ENCODE results near the gene SPATA33. TPM values are rescaled to one million over a fixed set of nuclear protein-coding genes. Genes with fewer than 3 reads are reported as not detected.
"Not testable (repeated sequence)": the region's sequence is repeated elsewhere in the genome, so short reads cannot be mapped to it uniquely, and the experiment has no call there.

SPATA33 gene
- total RNA-seq, 4 donors from 2014 or later: 1.2 to 2.7 (median 2.1) TPM

- ATAC-seq: peak in 1 of 2 donors; percentile 40
Observed at GRCh38 chr16:89687092-89687940, 29.7 kb downstream of the SPATA33 start.

GRCh38 chr16:89688395-89688794 is 30.8 kb downstream of the SPATA33 start:
- H3K9me3 ChIP-seq: no peaks in the 10 kb centered on the region
- intact Hi-C loops (cut with DNase I; ENCODE audit: low total_unique reads) (no loop called here), in situ Hi-C loops (cut with MboI; ENCODE audit: low sequenced_read_pairs in 4 of 4) (no loop called here)
- peaks cover 0 to 31% of the 10 kb centered on the region in 2 donors for H3K36me3 ChIP-seq
- peaks cover 11 to 19% of the 10 kb centered on the region in 2 donors for H3K4me1 ChIP-seq
- H3K27ac ChIP-seq: no peak overlapping the region
- no peaks in the 10 kb centered on the region for H3K27me3 ChIP-seq
- no peak for DNase-seq
- no peak for TF ChIP-seq CTCF (IDR thresholded peaks at IDR 0.05 in 4 of 5, conservative IDR thresholded peaks at IDR 0.05 in 1 of 5)
- no peak for TF ChIP-seq POLR2A (IDR thresholded peaks at IDR 0.05)
- no peak overlapping the region for H3K4me3 ChIP-seq
- ATAC-seq: no peak

More at GRCh38 chr16:89687092-89687940, 29.7 kb downstream of the SPATA33 start:
- DNase-seq: peak in 1 of 2 donors; percentile 7
- Histone ChIP-seq H3K9me3 (no peaks in the 10 kb centered on the region), H3K4me3 (peak overlapping the region; percentile 86 to 90 (median 88)), H3K27me3 (no peaks in the 10 kb centered on the region), H3K4me1 (peaks cover 11 to 19% of the 10 kb centered on the region in 2 donors), H3K36me3 (peaks cover 0 to 22% of the 10 kb centered on the region in 2 donors), H3K27ac (peak overlapping the region; percentile 73 to 92 (median 90))
- intact Hi-C loops (cut with DNase I; ENCODE audit: low total_unique reads): no loop called here
- TF ChIP-seq POLR2A (IDR thresholded peaks at IDR 0.05) (no peak), CTCF (IDR thresholded peaks at IDR 0.05 in 4 of 5, conservative IDR thresholded peaks at IDR 0.05 in 1 of 5) (no peak)
- in situ Hi-C loops (cut with MboI; ENCODE audit: low sequenced_read_pairs in 4 of 4): no loop called here

- in situ Hi-C loops (cut with MboI; ENCODE audit: low sequenced_read_pairs in 4 of 4): no loop called here
- Histone ChIP-seq H3K27ac (no peak overlapping the region), H3K36me3 (peaks cover 0 to 37% of the 10 kb centered on the region in 2 donors), H3K9me3 (no peaks in the 10 kb centered on the region), H3K4me1 (peaks cover 11 to 19% of the 10 kb centered on the region in 2 donors), H3K27me3 (no peaks in the 10 kb centered on the region), H3K4me3 (no peak overlapping the region)
- DNase-seq (no peak), ATAC-seq (no peak)
- no peak for TF ChIP-seq POLR2A (IDR thresholded peaks at IDR 0.05)
- no peak for TF ChIP-seq CTCF (IDR thresholded peaks at IDR 0.05 in 4 of 5, conservative IDR thresholded peaks at IDR 0.05 in 1 of 5)
- intact Hi-C loops (cut with DNase I; ENCODE audit: low total_unique reads): no loop called here
Observed at GRCh38 chr16:89689142-89689541, 31.5 kb downstream of the SPATA33 start.

GRCh38 chr16:89689621-89690020 is 32.0 kb downstream of the SPATA33 start:
- intact Hi-C loops (cut with DNase I; ENCODE audit: low total_unique reads); H3K9me3 ChIP-seq; H3K27ac ChIP-seq; ATAC-seq; H3K4me3 ChIP-seq; in situ Hi-C loops (cut with MboI; ENCODE audit: low sequenced_read_pairs in 4 of 4); DNase-seq; H3K27me3 ChIP-seq: not testable (repeated sequence)
- peaks cover 0 to 42% of the 10 kb centered on the region in 2 donors for H3K36me3 ChIP-seq
- H3K4me1 ChIP-seq: peaks cover 11 to 19% of the 10 kb centered on the region in 2 donors

GRCh38 chr16:89690392-89690901 is 32.8 kb downstream of the SPATA33 start:
- in situ Hi-C loops (cut with MboI; ENCODE audit: low sequenced_read_pairs in 4 of 4): no loop called here
- ATAC-seq (no peak), DNase-seq (no peak)
- Histone ChIP-seq H3K27me3 (no peaks in the 10 kb centered on the region), H3K27ac (no peak overlapping the region), H3K9me3 (no peaks in the 10 kb centered on the region), H3K36me3 (peaks cover 0 to 50% of the 10 kb centered on the region in 2 donors), H3K4me3 (no peak overlapping the region), H3K4me1 (peaks cover 11 to 19% of the 10 kb centered on the region in 2 donors)
- no peak for TF ChIP-seq CTCF (IDR thresholded peaks at IDR 0.05 in 4 of 5, conservative IDR thresholded peaks at IDR 0.05 in 1 of 5)
- no peak for TF ChIP-seq POLR2A (IDR thresholded peaks at IDR 0.05)
- intact Hi-C loops (cut with DNase I; ENCODE audit: low total_unique reads): no loop called here
